SK-N-SH treated with all-trans-retinoic acid at 6 μM for 48 hours (cell line): ENCODE results near the gene CTF1.
A peak's percentile ranks its signal among the peaks of the same experiment; 100 is the strongest.

Experiments used
- ATAC-seq: fragments of 200-7000 bp; cut with Tn5 transposase; 3 replicates; pipeline ENCODE4 v1.9.1; 2020; ENCODE audit warnings: mild to moderate bottlenecking, moderate library complexity
- ARNTL ChIP-seq: fragments of 450-650 bp; formaldehyde crosslinking; IDR thresholded peaks from 2 replicates; pipeline ENCODE4 v1.5.0; 2020; ENCODE audit warnings: low read depth, mild to moderate bottlenecking, moderate library complexity, borderline replicate concordance
- BACH2 ChIP-seq: fragments of 250-450 bp; sonication (Bioruptor Pico); IDR thresholded peaks from 2 replicates; pipeline ENCODE4 v1.9.0; 2021; ENCODE audit warnings: mild to moderate bottlenecking, borderline replicate concordance
- CSDC2 ChIP-seq: fragments of 250-450 bp; sonication (Bioruptor Pico); IDR thresholded peaks from 2 replicates; pipeline ENCODE4 v1.5.0; 2020; ENCODE audit warnings: mild to moderate bottlenecking, moderate library complexity
- ESRRG ChIP-seq: fragments of 250-450 bp; sonication (Bioruptor Pico); IDR thresholded peaks from 2 replicates; pipeline ENCODE4 v1.6.1; 2021; ENCODE audit warnings: mild to moderate bottlenecking
- GLIS3 ChIP-seq: fragments of 250-450 bp; sonication (Bioruptor Pico); IDR thresholded peaks from 2 replicates; pipeline ENCODE4 v1.5.0; 2020; ENCODE audit warnings: mild to moderate bottlenecking, moderate library complexity
- ISL1 ChIP-seq: fragments of 250-450 bp; sonication (Bioruptor Pico); IDR thresholded peaks from 2 replicates; pipeline ENCODE4 v2.1.2; 2022; ENCODE audit warnings: mild to moderate bottlenecking, moderate library complexity
- OSR1 ChIP-seq: fragments of 250-450 bp; sonication (Bioruptor Pico); IDR thresholded peaks from 2 replicates; pipeline ENCODE4 v1.8.0; 2022; ENCODE audit warnings: moderate library complexity, mild to moderate bottlenecking, inconsistent platforms
- PPARA ChIP-seq: fragments of 250-450 bp; sonication (Bioruptor Pico); IDR thresholded peaks from 2 replicates; pipeline ENCODE4 v1.5.0; 2020; ENCODE audit warnings: mild to moderate bottlenecking, borderline replicate concordance
- RARB ChIP-seq: fragments of 250-450 bp; sonication (Bioruptor Pico); IDR thresholded peaks from 2 replicates; pipeline ENCODE4 v1.8.0; 2021; ENCODE audit warnings: mild to moderate bottlenecking, moderate library complexity
- SNAI2 ChIP-seq: fragments of 250-450 bp; sonication (Bioruptor Pico); IDR thresholded peaks from 2 replicates; pipeline ENCODE4 v1.5.0; 2020; ENCODE audit warnings: mild to moderate bottlenecking, moderate library complexity
- TCF4 ChIP-seq: fragments of 250-450 bp; sonication (Bioruptor Pico); IDR thresholded peaks from 2 replicates; pipeline ENCODE4 v1.8.0; 2021; ENCODE audit warnings: mild to moderate bottlenecking, moderate library complexity, borderline replicate concordance
- TOX ChIP-seq: fragments of 250-450 bp; sonication (Bioruptor Pico); IDR thresholded peaks from 2 replicates; pipeline ENCODE4 v1.8.0; 2021; ENCODE audit warnings: mild to moderate bottlenecking, moderate library complexity, borderline replicate concordance
- ZC3H10 ChIP-seq: fragments of 250-450 bp; sonication (Bioruptor Pico); IDR thresholded peaks from 2 replicates; pipeline ENCODE4 v1.5.1; 2021; ENCODE audit warnings: mild to moderate bottlenecking, moderate library complexity
- ZFP3 ChIP-seq: fragments of 250-450 bp; sonication (Bioruptor Pico); IDR thresholded peaks from 2 replicates; pipeline ENCODE4 v1.5.0; 2020; ENCODE audit warnings: mild to moderate bottlenecking, moderate library complexity
- ZFP30 ChIP-seq: fragments of 450-650 bp; formaldehyde crosslinking; IDR thresholded peaks from 2 replicates; pipeline ENCODE4 v1.5.0; 2022; ENCODE audit warnings: mild to moderate bottlenecking, moderate library complexity
- ZNF565 ChIP-seq: fragments of 450-650 bp; formaldehyde crosslinking; conservative IDR thresholded peaks from 2 replicates; pipeline ENCODE4 v1.5.0; 2020; ENCODE audit warnings: low read depth, mild to moderate bottlenecking, moderate library complexity
- ZNF8 ChIP-seq: fragments of 450-650 bp; formaldehyde crosslinking; IDR thresholded peaks from 2 replicates; pipeline ENCODE4 v1.5.0; 2020; ENCODE audit warnings: mild to moderate bottlenecking, moderate library complexity
- TF ChIP-seq, protein P1 (sequence below): fragments of 250-450 bp; sonication (Bioruptor Pico); IDR thresholded peaks from 2 replicates; pipeline ENCODE4 v1.5.1; 2020; ENCODE audit warnings: low read depth, mild to moderate bottlenecking, moderate library complexity
- TF ChIP-seq, protein P2 (sequence below): fragments of 250-450 bp; sonication (Bioruptor Pico); IDR thresholded peaks from 2 replicates; pipeline ENCODE4 v1.8.0; 2021; ENCODE audit warnings: low read depth, mild to moderate bottlenecking, moderate library complexity, borderline replicate concordance
- TF ChIP-seq, protein P3 (sequence below): fragments of 250-450 bp; sonication (Bioruptor Pico); IDR thresholded peaks from 2 replicates; pipeline ENCODE4 v1.8.0; 2020; ENCODE audit warnings: mild to moderate bottlenecking, moderate library complexity, borderline replicate concordance
- TF ChIP-seq, protein P4 (sequence below): fragments of 250-450 bp; sonication (Bioruptor Pico); IDR thresholded peaks from 2 replicates; pipeline ENCODE4 v1.5.0; 2020; ENCODE audit warnings: mild to moderate bottlenecking, moderate library complexity

The CTF1 gene

DNA sequence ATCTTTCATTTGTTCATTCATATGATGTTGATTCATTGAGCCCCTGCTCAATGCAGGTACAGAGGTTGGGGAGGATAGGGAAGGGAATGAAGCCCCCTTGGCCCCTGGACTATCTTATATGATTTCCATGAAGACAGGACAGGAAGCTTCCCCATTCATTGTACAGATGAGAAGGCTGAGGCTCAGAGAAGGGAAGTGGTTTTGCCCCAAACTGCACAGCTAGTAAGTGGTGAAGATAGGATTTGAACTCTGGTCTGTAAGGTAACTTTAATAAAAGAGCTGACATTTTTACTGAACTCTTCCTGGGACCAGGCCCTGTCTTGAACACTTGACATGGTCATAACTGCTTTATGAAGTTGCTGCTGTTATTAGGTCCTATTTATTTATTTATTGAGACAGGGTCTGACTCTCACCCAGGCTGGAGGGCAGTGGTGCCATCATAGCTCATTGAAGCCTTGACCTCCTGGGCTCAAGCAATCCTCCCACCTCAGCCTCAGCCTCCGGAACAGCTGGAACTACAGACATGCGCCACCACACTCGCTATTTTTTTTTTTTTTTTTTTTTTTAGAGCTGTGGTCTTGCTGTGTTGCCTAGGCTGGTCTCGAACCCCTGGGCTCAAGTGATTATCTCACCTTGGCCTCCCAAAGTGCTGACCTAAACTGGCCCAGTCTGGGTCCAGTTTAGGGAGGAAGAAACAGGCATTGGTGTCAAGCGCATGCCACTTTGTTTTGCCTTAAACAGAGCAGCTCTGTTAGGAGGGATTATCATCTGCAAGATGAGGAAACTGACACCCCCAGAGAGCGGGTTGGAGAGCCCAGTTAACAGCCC, 5.0 kb downstream of the CTF1 start (continued):
- TF ChIP-seq, protein P1, sequence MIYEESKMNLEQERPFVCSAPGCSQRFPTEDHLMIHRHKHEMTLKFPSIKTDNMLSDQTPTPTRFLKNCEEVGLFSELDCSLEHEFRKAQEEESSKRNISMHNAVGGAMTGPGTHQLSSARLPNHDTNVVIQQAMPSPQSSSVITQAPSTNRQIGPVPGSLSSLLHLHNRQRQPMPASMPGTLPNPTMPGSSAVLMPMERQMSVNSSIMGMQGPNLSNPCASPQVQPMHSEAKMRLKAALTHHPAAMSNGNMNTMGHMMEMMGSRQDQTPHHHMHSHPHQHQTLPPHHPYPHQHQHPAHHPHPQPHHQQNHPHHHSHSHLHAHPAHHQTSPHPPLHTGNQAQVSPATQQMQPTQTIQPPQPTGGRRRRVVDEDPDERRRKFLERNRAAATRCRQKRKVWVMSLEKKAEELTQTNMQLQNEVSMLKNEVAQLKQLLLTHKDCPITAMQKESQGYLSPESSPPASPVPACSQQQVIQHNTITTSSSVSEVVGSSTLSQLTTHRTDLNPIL (CRISPR knock-in tag) = no peak
- TF ChIP-seq ZC3H10 (CRISPR knock-in tag) (no peak), ZFP30 (CRISPR knock-in tag) (no peak), PPARA (CRISPR knock-in tag) (no peak), RARB (CRISPR knock-in tag) (no peak), TCF4 (CRISPR knock-in tag) (no peak), ZNF8 (CRISPR knock-in tag) (no peak)
- TF ChIP-seq, protein P2, sequence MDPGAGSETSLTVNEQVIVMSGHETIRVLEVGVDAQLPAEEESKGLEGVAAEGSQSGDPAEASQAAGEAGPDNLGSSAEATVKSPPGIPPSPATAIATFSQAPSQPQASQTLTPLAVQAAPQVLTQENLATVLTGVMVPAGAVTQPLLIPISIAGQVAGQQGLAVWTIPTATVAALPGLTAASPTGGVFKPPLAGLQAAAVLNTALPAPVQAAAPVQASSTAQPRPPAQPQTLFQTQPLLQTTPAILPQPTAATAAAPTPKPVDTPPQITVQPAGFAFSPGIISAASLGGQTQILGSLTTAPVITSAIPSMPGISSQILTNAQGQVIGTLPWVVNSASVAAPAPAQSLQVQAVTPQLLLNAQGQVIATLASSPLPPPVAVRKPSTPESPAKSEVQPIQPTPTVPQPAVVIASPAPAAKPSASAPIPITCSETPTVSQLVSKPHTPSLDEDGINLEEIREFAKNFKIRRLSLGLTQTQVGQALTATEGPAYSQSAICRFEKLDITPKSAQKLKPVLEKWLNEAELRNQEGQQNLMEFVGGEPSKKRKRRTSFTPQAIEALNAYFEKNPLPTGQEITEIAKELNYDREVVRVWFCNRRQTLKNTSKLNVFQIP = no peak

DNA sequence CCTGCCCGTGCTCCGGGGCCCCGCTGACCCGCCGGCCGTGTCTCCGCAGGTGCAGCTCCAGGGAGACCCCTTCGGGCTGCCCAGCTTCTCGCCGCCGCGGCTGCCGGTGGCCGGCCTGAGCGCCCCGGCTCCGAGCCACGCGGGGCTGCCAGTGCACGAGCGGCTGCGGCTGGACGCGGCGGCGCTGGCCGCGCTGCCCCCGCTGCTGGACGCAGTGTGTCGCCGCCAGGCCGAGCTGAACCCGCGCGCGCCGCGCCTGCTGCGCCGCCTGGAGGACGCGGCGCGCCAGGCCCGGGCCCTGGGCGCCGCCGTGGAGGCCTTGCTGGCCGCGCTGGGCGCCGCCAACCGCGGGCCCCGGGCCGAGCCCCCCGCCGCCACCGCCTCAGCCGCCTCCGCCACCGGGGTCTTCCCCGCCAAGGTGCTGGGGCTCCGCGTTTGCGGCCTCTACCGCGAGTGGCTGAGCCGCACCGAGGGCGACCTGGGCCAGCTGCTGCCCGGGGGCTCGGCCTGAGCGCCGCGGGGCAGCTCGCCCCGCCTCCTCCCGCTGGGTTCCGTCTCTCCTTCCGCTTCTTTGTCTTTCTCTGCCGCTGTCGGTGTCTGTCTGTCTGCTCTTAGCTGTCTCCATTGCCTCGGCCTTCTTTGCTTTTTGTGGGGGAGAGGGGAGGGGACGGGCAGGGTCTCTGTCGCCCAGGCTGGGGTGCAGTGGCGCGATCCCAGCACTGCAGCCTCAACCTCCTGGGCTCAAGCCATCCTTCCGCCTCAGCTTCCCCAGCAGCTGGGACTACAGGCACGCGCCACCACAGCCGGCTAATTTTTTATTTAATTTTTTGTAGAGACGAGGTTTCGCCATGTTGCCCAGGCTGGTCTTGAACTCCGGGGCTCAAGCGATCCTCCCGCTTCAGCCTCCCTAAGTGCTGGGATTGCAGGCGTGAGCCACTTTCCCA, 5.9 kb downstream of the CTF1 start:
- peak; percentile 85 for ATAC-seq
- TF ChIP-seq ZFP3 (CRISPR knock-in tag) (no peak), TCF4 (CRISPR knock-in tag) (no peak), CSDC2 (no peak)
- TF ChIP-seq, protein P2 = no peak
- TF ChIP-seq, all 23 proteins: peak for 0

DNA sequence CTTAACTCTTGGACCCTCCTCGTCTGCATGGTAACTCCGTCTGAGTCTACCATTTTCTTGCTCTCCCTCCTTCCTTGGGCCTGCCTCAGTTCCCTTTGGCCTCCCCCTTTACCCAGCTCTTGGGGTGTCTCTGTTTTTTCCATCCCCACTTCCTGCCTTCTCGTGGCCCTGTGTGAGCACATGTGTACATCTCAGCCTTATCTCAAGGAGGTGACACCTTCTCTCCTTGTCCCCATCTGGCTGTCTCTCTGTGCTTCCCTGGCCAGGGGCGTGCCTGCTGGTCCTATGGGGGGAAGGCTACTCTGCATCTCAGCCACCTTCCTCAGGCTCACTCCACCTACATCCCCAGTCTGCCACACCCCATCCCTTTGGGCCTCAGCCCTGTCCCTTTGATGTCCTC, 6.6 kb downstream of the CTF1 start:
- ATAC-seq = no peak
- TF ChIP-seq PPARA (CRISPR knock-in tag) (no peak), TOX (no peak), OSR1 (CRISPR knock-in tag) (no peak), ZFP30 (CRISPR knock-in tag) (no peak), TCF4 (CRISPR knock-in tag) (no peak), RARB (CRISPR knock-in tag) (no peak), ISL1 (CRISPR knock-in tag) (no peak), ZNF8 (CRISPR knock-in tag) (no peak), ZNF565 (CRISPR knock-in tag) (no peak), SNAI2 (CRISPR knock-in tag) (no peak), ZFP3 (CRISPR knock-in tag) (no peak), GLIS3 (CRISPR knock-in tag) (no peak), ZC3H10 (CRISPR knock-in tag) (no peak), CSDC2 (no peak), ARNTL (no peak), ESRRG (CRISPR knock-in tag) (no peak), BACH2 (no peak)
- TF ChIP-seq, protein P3, sequence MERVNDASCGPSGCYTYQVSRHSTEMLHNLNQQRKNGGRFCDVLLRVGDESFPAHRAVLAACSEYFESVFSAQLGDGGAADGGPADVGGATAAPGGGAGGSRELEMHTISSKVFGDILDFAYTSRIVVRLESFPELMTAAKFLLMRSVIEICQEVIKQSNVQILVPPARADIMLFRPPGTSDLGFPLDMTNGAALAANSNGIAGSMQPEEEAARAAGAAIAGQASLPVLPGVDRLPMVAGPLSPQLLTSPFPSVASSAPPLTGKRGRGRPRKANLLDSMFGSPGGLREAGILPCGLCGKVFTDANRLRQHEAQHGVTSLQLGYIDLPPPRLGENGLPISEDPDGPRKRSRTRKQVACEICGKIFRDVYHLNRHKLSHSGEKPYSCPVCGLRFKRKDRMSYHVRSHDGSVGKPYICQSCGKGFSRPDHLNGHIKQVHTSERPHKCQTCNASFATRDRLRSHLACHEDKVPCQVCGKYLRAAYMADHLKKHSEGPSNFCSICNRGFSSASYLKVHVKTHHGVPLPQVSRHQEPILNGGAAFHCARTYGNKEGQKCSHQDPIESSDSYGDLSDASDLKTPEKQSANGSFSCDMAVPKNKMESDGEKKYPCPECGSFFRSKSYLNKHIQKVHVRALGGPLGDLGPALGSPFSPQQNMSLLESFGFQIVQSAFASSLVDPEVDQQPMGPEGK (CRISPR knock-in tag) = no peak
- TF ChIP-seq, protein P4, sequence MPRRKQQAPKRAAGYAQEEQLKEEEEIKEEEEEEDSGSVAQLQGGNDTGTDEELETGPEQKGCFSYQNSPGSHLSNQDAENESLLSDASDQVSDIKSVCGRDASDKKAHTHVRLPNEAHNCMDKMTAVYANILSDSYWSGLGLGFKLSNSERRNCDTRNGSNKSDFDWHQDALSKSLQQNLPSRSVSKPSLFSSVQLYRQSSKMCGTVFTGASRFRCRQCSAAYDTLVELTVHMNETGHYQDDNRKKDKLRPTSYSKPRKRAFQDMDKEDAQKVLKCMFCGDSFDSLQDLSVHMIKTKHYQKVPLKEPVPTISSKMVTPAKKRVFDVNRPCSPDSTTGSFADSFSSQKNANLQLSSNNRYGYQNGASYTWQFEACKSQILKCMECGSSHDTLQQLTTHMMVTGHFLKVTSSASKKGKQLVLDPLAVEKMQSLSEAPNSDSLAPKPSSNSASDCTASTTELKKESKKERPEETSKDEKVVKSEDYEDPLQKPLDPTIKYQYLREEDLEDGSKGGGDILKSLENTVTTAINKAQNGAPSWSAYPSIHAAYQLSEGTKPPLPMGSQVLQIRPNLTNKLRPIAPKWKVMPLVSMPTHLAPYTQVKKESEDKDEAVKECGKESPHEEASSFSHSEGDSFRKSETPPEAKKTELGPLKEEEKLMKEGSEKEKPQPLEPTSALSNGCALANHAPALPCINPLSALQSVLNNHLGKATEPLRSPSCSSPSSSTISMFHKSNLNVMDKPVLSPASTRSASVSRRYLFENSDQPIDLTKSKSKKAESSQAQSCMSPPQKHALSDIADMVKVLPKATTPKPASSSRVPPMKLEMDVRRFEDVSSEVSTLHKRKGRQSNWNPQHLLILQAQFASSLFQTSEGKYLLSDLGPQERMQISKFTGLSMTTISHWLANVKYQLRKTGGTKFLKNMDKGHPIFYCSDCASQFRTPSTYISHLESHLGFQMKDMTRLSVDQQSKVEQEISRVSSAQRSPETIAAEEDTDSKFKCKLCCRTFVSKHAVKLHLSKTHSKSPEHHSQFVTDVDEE (CRISPR knock-in tag) = no peak
